ENCODE data around the gene LONRF2.

LONRF2 gene

DNA sequence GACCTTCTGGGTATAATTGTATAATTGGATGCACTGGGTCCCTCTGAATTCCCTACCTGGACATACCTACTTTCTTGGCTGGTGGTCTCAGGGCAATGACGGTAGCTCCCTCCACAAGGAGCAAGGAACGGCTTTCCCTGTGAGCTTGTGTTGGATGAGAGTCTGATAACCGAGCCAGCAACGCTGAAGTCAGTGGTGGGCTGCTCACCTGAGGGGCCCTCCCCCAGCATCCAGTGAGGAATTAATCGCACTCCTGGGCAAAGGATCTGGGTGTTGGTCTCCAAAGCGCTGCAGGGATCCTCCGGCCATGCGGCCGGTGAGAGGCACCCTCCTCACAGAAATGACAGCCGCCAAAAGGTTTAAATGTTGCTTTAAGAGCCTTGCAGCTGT lies 47.1 kb downstream of the LONRF2 start:
- DNase-seq (ENCODE audit: low spot score) = no peak

DNA sequence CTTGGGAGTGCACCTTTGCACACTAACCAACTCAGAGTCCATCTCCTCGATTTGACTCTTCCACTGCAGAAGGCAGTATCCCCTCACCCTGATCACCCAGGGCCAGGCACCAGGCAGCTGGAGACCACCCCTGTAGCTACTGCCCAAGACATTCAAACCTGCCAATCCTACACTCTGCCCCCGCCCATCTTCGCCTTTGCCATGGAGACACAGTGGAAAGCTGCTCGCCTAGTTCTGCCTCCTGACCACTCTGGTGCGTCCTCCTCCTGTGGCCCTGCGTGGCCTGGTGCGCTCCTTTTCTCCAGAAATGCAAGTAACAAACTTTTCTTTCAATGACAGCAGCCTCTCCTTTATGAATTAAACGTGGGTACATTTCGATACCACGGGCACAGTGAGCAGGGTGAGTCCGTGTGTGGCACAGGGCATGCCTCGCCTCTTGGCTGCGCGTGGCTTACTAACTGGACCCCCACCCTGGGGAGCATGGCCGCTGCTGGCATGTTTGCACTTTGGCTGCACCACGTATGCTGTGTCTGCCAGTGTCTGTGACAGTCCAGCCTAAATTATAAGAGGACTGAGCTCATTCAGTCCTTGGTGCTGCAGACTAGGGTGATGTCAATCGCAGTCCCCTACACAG lies 47.6 kb downstream of the LONRF2 start:
- DNase-seq (ENCODE audit: low spot score) = no peak

DNA sequence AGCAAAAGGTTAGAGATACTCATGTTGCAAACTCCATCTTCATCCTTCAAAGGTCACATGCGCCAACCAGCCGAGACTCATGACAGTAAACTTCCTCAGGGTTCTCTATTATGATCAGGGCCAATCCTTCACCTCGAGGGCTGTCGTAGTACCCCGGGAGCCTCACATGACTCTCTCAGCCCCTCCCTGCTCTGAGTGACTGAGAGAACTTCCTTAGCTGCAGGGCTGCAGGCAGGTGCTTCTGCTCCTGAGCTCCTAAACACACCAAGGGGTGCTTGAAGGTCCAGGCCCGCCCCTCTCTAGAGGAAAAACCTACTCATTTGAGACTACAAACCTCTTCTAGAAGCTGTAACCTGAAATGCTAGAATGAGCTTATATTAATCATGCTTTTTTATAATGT lies 48.2 kb downstream of the LONRF2 start:
- no peak for DNase-seq (ENCODE audit: low spot score)

DNA sequence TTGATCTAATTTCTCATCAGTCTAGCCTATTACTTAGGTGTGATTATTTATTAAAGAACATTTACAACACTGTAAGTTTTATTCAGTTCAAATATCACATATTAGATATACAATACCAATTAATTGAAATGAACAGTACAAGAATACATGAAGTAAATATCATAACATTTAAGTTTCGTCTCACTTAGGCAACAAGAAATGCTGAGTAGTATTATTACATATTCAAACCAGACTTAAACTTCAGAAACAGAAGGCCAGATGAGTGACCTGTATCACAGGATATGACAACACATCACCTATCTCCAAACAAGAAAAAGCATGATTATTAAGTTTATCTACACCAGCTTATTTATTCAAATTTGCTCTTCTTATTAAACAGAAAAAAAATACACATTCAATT lies 48.9 kb downstream of the LONRF2 start:
- DNase-seq (ENCODE audit: low spot score) = no peak

DNA sequence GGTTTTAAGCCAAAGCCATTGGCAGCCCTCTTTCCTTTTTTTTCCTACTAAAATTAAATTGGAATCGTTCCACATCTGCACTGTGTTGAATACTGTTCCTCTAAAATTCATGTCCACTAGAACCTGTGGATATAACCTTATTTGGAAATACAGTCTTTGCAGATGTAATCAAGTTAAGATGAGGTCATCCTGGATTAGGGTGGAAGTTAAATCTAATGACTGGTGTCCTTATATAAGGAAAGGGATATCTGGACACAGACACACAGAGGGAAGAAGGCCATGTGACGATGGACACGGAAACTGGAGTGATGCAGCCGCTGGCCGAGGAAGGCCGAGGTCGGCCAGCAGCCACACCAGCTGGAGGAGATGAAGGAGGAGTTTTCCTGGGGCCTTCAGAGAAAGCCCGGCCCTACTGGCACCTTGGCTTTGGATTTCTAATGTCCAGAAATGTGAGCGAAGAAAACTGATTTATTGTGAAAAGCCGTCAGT lies 49.4 kb downstream of the LONRF2 start:
- DNase-seq (ENCODE audit: low spot score) = no peak

DNA sequence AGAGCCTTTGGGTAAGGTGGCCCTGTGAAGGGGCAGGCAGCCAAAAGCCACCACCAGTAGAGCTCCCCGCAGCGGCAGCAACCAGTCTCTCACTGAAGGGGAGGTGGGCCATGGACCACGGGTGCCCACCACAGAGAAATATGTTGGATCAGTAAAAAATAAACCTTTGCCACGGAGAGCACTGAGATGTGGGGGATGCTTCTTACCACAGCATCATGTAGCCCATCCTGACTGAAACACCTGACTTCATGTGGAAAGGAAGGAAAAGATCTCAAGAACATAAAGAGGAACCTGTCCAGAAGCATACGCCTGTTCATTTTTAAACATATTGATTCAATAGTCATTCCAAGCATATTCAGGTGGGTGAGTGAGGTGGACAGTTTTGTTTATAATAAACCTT lies 51.1 kb downstream of the LONRF2 start:
- DNase-seq (ENCODE audit: low spot score) = no peak

DNA sequence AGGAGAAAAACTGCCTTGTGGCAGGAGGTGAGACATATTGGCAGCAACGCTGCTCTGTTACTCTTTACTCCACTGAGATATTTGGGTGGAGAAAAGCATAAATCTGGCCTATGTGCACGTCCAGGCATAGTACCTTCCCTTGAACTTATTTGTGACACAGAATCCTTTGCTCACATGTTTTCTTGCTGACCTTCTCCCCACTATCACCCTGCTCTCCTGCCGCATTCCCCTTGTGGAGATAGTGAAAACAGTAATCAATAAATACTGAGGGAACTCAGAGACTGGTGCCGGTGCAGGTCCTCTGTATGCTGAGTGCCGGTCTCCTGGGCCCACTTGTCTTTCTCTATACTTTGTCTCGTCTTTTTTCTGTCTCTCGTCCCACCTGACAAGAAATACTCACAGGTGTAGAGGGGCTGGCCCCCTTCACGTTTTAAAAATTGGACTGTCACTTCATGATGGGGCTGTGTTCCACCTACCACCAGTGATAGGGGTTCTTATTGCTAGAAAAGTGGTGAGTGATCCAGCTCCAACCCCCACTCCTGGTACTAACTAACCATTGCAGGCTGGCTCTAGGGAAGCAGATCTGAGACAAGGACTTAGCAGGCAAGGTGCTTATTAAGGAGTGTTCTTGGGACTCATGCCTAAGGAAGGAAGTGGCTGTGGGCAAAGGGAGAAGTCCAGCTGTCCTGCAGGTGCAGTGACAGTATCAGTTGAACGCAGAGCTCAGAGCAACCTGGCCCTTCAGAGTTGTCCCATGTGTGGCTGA lies 51.7 kb downstream of the LONRF2 start:
- DNase-seq (ENCODE audit: low spot score) = no peak

DNA sequence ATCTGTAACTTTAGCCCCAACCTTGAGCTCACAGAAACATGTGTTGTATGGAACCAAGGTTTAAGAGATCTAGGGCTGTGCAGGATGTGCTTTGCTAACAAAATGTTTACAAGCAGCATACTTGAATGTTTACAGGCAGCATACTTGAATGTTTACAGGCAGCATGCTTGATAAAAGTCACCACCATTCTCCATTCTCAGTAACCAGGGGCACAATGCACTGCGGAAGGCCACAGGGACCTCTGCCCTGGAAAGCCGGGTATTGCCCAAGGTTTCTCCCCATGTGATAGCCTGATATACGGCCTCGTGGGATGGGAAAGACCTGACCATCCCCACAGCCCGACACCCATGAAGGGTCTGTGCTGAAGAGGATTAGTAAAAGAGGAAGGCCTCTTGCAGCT lies 52.4 kb downstream of the LONRF2 start:
- no peak for DNase-seq (ENCODE audit: low spot score)

DNA sequence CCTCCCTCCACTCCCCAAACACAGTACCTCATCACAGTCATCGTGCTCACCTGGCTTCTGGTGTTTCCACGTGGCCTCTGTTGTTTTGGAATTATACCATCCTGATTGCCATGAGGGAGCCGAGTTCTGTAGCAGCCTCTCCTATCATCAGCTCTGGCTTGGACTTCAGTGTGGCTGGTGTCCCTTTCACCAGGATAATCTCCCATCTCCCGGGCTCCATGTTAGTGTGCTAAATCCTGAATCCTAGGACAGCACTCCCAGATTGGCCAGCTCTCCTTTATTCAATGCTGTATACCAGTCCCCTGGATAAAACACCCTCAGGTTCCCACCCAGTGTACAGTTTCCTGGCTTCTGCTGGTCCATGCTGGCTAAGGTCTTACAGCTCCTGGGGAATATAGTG lies 53.3 kb downstream of the LONRF2 start:
- DNase-seq (ENCODE audit: low spot score) = no peak

DNA sequence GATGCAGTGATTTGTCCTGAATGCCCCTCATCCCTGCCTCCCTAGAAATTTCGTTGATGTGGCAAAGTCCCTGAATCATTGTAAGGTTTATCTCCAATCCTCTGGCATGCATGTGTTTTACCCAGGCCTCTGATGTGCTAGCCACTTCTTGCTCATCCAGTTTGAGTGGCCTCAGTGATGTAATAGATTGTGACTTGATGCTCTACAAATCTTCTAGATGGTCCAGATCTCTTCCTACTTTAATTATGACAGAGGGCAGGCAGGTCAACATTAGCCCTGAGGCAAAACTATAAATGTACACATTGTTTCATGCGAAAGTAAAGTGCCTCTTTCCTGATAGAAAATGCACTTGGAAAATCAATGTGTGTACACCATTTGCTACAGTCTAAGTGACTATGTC lies 54.5 kb downstream of the LONRF2 start:
- DNase-seq (ENCODE audit: low spot score) = no peak

DNA sequence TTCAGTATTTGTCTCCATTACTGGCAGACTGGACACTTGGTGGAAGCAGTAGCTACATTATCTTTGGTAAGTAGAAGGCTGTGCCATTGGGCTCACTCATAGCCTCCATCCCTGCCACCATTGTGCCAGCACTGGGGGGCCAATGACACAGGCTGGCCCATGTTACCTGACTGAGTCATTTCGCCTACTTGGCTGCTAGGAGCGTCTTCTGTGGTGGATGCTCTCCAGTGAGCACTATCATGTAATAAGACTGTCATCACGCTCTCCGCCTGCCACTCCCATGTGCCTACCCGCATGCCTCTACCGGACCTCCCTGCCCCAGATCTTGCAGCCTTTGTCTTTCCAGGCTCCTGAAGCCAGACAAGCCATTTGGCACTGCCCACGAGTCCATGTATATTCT lies 56.2 kb downstream of the LONRF2 start:
- no peak for DNase-seq (ENCODE audit: low spot score)

DNA sequence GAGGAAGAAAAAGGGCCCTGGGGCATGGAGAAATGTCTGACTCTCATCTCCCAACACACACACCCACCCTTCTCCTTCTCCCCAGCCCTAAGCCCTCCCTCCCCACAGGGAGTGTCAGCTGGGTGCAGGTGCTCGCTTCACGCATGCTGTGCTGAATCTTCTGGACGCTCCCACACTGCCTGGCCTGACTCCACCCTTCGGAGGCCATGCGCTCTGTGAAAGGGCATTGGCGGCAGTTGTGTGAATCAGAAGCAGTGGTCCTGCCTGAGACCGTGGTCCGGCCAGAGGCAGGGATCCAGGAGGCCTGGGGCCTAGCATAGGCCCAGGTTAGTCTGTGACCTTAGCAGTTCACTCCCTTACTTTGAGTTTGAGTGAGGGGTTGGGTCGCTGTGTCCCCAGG lies 57.1 kb downstream of the LONRF2 start:
- DNase-seq (ENCODE audit: low spot score) = no peak

DNA sequence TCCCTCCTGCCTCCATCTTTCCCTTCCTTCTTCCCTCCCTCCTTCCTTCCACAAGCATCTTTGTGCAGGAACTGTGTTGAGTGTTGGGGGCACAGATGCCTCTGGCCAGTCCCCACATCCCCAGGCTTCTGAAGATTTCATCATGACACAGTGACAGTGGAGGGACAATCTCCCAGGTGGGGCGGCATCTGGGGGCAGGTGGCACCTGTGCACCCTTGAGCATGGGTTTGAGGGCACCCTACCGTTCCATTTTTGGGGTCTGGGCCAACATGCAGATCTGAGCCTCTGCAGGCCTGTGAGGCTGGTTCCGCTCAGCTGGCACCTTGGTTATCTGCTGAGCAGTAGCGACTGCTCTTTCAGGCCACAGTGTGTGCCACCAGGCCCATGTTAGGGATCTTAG lies 57.6 kb downstream of the LONRF2 start:
- no peak for DNase-seq (ENCODE audit: low spot score)

DNA sequence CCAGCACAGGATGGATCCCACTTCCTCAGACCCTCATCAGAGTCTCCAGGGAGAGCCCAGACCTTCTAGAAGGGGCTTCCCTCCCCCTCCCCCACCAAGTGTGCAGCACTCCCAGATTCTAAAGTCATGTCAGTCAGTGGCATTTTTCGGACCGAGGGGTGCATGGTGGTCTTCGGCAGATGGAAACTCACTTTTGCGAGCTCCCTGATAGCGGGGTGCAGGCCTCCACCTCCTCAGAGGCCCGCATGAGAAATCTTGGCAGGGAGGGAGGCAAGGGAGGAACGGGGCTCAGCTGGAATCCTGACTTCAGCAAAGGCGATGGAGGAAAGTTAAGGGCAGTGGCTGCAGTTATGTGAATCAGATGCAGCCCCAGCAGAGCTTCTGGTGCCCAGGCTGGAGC lies 58.2 kb downstream of the LONRF2 start:
- no peak for DNase-seq (ENCODE audit: low spot score)

DNA sequence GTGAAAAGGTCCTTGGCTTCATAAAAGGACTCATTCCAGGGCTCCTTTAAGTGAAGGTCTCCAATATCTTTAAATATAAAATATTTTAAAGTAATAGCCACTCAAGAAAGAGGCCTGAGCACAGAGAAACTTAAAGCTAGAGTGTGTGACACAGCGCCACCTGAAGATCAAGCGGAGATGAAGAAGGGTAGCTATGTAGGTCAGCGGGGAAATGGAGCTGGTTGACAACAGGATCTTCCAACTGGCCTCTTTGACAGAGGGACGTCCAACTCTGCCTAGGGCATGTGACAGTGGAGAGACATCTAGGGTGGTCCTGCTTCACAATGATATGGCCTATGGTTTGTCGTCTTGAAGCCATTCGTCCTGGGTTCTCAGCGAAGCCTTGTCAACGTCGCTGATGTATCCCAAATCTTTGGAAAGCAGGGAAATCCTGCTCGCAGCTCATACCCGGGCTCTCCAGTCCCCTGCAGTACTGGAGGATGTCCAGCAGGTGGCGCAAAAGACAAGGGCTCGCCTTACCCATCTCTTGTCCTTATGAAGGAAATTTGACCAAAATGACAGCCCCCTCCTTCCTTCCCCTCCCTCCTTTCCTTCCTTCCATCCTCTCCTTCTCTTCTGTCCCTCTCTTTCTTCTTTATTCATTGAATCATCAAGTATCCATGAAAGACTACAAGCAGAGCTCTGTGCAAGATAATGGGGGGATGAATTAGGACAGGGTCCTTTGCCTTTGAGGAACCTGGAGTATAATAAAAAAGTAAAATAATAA lies 59.6 kb downstream of the LONRF2 start:
- DNase-seq (ENCODE audit: low spot score) = peak; percentile 67

DNA sequence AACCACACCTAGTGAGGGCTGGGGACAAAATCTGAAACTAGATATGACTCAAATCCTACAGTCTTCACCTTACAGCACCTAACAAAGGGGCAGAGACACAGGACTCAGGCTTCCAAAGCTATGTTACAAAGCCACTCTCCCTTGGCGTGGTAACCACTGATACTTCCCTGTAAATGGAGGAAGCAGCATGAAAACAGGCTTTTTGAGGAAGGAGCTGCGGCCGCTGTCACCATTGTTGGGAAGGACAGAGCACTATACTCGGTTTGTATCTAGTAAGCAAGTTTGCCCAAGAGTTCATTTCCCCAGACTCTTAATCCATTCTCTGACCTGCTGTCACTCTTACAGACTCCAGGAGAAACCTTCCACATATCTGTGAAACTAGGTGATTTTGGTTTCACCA lies 60.3 kb downstream of the LONRF2 start:
- no peak for DNase-seq (ENCODE audit: low spot score)

DNA sequence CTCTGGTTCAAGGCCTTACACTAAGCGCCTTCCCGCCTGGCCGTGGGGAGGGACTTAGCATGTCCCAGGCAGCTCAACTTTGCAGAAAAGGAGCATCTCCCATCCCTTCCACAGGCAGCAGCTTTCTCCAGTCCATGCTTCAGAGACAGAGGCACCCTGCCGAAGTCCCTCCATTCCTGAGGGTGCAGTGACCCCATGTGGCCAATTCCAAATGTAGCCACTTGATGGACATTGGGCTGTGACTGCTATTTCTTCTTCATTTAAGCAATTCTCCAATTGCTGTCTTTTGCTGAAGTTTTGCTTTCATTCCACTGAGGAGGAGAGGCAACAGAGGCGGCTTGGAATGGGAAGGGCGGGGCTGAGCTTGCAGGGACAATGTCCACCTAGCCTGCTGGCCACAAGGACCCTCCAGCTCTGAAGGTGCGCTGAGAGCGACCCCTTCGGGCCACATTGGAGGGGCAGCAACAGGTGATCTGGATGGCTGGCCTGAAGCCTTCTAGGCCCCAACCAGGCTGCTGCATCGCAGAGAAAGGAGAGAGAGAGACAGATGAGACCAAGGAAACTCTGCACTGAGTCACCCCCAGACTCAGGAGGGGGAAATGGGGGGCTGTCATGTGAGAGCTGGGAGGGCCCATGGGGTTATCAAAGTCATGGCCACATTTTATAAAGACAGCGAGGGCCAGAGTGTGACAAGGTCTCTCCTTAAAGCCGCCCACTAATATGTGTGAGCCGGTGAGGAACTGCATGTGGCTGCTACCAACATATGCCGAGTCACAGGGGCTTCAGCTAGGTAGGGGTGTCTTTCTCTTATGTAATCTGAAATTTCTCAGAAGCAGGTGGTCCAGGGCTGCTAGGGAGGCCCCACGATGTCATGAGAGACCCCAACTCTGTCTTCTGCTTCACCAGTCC lies 61.3 kb downstream of the LONRF2 start:
- no peak for DNase-seq (ENCODE audit: low spot score)

DNA sequence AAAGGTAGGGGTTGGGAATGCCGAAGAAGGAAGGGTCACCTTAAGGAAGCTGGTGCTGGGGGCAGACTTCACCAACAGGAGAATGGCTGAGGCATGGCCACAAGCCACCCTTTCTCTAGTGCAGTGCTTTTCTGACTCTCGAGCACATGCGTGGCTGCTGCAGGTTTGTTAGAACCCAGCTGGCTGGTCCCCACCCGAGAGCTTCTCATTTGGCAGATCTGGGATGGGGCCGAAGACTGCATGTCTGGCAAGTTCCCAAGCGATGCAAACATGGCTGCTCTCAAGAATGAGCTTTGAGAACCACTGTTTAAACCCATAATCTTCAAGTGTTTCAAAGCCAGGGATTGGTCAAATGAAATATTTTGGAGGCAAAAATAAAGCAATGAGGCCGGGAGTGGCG lies 63.2 kb downstream of the LONRF2 start:
- DNase-seq (ENCODE audit: low spot score) = no peak

DNA sequence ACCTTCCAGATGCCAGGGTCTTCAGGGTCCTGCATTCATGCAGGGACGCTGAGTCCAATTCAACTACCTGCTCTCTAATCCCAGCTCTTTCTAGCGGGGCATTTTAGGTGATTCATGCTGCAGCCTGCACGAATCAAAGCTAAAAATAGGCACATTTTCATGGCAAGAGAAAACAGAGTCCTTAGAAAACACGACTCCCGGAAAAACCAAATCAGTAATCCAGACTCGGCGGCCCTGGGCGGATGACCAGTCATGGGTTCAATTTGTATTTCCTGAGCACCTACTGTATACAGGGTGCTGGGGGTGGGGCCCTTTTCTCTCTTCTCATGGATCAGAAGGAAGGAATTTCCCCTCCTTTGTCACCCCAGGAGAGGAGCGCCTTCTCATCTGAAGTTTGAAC lies 64.4 kb downstream of the LONRF2 start:
- DNase-seq (ENCODE audit: low spot score) = no peak

DNA sequence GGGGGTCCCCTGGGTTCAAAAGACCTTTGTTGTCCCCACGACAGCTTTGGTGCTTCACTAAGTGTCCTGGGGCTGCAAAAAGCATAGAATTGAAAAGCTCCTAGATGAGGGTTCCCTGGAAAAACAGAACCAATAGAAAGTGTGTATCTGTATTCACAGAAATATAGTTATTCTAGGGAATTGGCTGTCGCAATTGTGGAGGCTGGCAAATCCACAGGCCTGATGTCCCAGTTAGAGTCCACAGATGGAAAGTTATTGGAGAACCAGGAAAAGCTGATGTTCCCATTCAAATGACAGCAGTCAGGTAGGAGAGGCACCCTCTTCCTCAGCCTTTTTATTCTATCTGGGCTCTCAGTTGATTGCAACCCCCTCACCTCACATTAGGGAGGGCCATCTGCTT lies 65.5 kb downstream of the LONRF2 start:
- no peak for DNase-seq (ENCODE audit: low spot score)

DNA sequence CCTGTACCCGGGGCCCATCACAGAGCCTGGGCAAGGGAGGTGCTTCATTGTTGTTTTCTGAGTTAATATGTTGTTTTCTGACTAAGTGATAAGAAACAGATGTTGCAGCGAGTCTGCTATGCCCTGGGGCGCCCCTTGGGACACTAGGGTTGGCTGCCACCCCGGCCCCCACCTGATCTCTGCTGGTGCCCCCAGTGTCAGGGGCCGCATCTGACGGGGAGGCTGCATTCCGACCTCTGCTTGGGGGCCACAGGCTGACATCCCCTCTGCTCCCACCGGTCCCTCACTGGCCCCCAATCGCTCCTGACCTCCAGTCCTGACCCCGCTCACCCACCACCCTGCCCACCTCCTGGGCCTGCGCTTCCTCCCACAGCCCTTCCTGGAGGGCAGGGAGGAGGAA lies 65.9 kb downstream of the LONRF2 start:
- no peak for DNase-seq (ENCODE audit: low spot score)

DNA sequence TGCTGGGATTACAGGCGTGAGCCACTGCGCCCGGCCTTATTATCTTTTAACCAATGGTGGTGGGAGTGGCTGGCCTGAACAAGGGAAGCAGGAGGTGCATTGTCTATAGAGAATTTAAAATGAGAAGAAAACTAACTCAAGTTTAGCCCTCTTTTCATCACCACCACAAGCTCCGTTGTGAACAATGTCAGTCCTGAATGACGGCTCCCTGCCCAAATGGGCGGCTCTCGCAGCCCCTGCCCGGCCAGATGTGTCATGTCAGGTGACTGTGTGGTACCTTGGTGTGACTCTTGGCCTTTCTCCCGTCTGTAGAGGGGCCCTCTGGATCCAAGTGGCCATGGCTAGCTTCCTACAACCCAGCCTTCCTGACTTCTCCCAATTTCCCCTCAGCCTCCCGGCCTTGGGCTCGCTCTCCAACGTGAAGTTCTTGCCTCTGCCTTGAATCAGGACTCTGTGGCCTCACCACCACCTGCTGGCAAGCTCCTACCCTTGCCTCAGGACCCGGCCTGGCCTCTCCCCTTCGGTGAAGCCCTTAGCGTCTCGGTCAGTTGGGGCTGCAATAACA lies 67.6 kb downstream of the LONRF2 start:
- DNase-seq (ENCODE audit: low spot score) = no peak

Data from activated CD4-positive, alpha-beta T cell treated with anti-CD3 and anti-CD28 coated beads, Interleukin-2, Interleukin-4, amounts not matched to agents 100 ng/mL and 50 ng/mL, durations not matched to agents 16 hours and 8 hours (primary cell).